GM21717 (cell line): ENCODE data around the gene KDSR.
A peak's percentile ranks its signal among the peaks of the same experiment; 100 is the strongest.

ENCODE experiments used
- ATAC-seq: cut with Tn5 transposase; IDR thresholded peaks from one replicate; pipeline ENCODE4 v1.9.1; 2021; ENCODE audit warnings: mild to moderate bottlenecking, moderate library complexity; ENCODE audit not compliant: unreplicated experiment

Gene KDSR

DNA sequence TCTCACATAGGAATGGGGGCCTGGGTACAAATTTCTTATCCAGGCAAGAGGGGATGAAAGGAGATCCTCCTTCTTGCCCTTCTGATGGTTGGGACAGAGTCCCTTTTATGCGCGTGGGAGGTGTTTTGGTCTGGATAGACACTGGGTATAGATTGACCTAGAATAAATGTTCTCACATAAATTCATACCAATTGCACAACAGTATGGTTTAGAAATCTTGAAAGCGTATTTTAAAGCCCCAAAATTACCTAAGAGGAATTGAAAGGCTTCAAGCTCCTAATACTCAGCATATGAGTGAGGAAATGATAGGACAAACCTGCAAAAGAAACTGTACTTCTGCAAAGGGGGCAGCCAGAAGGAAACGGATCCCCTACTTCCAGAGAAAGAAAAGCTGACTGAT lies 44.8 kb downstream of the KDSR start:
- no peak for ATAC-seq

GRCh38 chr18:63321291-63321690 lies 45.7 kb downstream of the KDSR start:
- no peak for ATAC-seq

- ATAC-seq, result no peak
Observed at GRCh38 chr18:63320975-63321265, 46.1 kb downstream of the KDSR start.

DNA sequence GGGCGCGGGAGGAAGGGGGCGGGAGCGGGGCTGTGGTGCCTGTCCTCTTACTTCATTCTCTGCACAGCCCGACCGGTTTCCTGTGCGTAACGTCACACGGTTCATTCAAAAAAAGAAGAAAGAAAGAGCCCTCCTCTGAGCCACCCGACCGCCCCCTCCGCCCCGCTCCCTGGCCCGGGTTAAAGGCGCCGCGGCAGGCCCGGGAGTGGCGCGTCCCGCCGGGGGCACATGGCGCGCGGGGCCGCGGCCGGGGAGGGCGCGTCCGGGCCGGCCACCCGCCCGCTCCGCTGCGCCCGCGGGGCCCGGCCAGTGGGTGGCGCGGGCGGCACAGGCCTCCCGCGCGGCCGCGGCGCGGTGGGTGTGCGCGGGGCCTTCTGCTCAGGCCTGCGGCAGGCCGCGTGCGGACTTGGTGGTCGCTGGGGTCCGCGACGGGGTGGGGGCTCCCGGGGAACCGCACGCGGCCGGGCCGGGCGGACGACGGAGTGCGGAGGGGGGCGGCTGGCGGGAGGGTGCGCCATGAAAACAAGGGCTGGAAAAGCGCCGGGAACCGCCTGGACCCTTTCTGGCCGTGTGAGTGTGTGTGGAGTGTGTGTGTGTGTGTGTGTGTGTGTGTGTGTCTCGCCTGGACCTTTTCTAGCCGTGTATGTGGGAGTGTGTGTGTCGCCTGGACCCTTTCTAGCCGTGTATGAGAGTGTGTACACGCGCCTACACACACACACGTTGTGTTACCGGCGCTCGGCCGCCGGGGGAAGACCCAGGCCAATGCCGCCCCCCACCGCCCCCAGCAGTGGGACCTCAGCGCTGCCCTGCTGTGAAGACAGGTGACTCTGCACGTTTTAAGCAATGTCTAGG lies 46.7 kb downstream of the KDSR start:
- ATAC-seq, result peak; percentile 53

GRCh38 chr18:63319383-63320122 lies 47.5 kb downstream of the KDSR start, which contains the start of gene BCL2:
Gene BCL2 (minus strand): TSS chr18:63319769.
- ATAC-seq, result peak; percentile 0

GRCh38 chr18:63318889-63319382 lies 48.1 kb downstream of the KDSR start:
- ATAC-seq, result no peak

GRCh38 chr18:63317982-63318888 lies 48.8 kb downstream of the KDSR start:
- peak; percentile 44 for ATAC-seq

DNA sequence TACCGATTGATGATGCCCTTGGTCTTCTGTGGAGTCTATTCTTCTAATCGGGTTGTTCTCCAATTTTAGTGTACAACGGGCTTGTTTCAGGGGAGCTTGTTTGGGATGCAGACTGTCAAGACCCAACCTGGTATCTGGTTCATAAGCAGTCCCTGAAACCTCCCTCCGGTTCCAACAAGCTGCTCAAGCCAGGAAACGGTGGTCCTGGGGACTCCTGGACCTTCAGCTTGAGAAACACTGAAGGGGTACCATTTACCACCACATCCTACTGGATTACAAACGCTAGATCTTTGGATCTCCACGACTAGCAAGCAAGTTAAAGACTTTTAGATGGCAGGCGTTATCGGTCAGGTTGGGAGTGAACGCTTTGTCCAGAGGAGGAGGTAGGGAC lies 49.5 kb downstream of the KDSR start:
- ATAC-seq, result no peak

- ATAC-seq, result no peak
Observed at GRCh38 chr18:63316612-63317555, 50.1 kb downstream of the KDSR start.

GRCh38 chr18:63315876-63316275 lies 51.1 kb downstream of the KDSR start:
- no peak for ATAC-seq

- ATAC-seq, result no peak
Observed at GRCh38 chr18:63315131-63315662, 51.8 kb downstream of the KDSR start.

DNA sequence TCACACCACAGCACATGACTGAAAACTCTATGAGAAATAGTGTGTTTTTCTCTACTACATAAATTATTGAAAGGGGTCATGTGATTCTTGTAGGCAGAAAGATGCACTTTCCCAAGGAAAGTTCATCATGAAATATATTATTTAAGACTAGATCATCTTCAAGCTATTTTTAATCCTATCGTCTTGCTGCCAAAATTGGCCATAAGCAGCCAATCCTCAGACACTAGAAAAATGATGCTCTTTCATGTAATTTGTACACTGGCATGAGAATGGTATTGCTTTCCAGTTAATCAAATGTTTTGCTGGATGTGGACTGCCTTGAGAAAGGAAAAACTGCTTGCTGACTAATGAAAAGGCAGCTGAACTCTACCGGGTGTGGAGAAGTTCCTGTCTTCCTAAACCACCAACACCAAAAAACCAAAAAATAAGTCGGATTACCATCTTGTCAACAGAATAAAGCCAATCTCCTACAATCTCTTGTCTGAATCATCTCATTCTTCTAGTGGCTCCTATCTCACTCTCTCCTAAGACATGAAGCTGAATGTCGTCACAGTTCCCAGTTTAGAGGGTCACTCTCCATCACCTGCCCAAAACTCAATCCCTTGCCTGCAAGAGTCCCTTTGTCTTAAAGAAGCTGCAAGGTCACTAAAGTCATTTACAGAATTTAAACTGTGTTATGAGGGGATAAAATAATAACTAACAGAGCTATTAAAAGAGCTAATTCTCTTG lies 52.8 kb downstream of the KDSR start:
- ATAC-seq, result no peak

- no peak for ATAC-seq
Observed at GRCh38 chr18:63313396-63313917, 53.5 kb downstream of the KDSR start.

DNA sequence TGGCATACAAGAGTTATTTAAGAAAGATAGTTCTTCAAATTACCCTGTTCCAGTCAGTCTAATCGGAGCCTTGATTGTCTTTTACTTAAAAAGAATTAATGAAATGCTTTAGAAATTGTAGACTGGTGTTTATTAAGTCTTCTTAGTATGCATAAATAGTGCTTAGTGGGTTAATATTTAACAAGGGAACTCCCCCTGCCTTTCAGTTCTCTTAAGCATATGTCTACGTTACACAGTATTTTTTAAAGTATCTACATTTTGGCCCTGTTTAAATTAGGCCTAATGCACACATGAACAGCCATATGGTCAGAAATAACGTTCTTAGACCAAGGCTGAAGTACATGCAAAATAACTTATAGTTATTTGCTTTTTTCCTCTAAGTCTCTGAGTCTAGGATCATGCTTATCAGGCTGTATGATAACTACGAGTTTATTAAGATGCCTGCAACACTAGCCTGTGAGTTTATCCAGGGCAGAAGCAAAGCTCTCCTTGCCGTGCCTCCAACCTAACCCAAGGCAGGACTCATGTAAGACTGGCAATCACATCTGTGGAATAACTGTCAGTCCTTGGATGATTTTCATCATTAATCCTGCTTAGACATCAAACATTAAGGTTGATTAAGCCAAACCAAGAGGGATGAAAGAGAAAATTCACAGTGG lies 54.1 kb downstream of the KDSR start:
- ATAC-seq, result no peak

GRCh38 chr18:63312019-63312409 lies 55.0 kb downstream of the KDSR start:
- no peak for ATAC-seq

GRCh38 chr18:63311118-63312018 lies 55.6 kb downstream of the KDSR start:
- peak; percentile 69 for ATAC-seq

- ATAC-seq, result no peak
Observed at GRCh38 chr18:63309422-63309821, 57.6 kb downstream of the KDSR start.
